OCI-LY3 (cell line): ENCODE results near the gene VWA3B.

ENCODE experiments used
- H2AFZ ChIP-seq: fragments of 200-600, 300-600 bp; shearing (Covaris generic); 2 replicates; pipeline ENCODE4 v1.6.0; 2014; ENCODE audit warnings: antibody characterized with exemption, low read depth, low read length
- H3K27ac ChIP-seq: fragments of 200-600, 300-600 bp; sonication (generic); 2 replicates; pipeline ENCODE4 v1.5.1; 2014; ENCODE audit warnings: mild to moderate bottlenecking, low read length, moderate library complexity, mixed read lengths
- H3K27me3 ChIP-seq: fragments of 200-600, 300-600 bp; sonication (generic); 2 replicates; pipeline ENCODE4 v1.6.1; 2014; ENCODE audit warnings: low read depth, low read length, mixed read lengths
- H3K36me3 ChIP-seq: fragments of 200-600, 300-600 bp; sonication (generic); replicated peaks from 2 replicates; pipeline ENCODE3; 2014; ENCODE audit warnings: low read depth, low read length, mixed read lengths
- H3K4me1 ChIP-seq: fragments of 300-600, 200-600 bp; sonication (generic); 2 replicates; pipeline ENCODE4 v1.6.1; 2014; ENCODE audit warnings: low read length, mixed read lengths
- H3K4me2 ChIP-seq: fragments of 200-600, 300-600 bp; sonication (generic); 2 replicates; pipeline ENCODE4 v1.6.1; 2014; ENCODE audit warnings: low read length, mixed read lengths
- H3K4me3 ChIP-seq: fragments of 300-600, 200-600 bp; sonication (generic); 2 replicates; pipeline ENCODE4 v1.5.1; 2014; ENCODE audit warnings: antibody characterized with exemption, mild to moderate bottlenecking, low read length, moderate library complexity
- H3K79me2 ChIP-seq: fragments of 300-600, 200-600 bp; shearing (Covaris generic); 2 replicates; pipeline ENCODE4 v1.6.1; 2014; ENCODE audit warnings: mild to moderate bottlenecking, low read length, mixed read lengths
- H3K9ac ChIP-seq: fragments of 300-600, 200-600 bp; shearing (Covaris generic); 2 replicates; pipeline ENCODE4 v1.6.0; 2014; ENCODE audit warnings: mild to moderate bottlenecking, low read length, moderate library complexity
- H3K9me3 ChIP-seq: fragments of 200-600, 300-600 bp; shearing (Covaris generic); 2 replicates; pipeline ENCODE4 v1.6.1; 2014; ENCODE audit warnings: low read length, mixed read lengths; ENCODE audit not compliant: insufficient read depth
- H4K20me1 ChIP-seq: fragments of 200-600, 300-600 bp; sonication (generic); 2 replicates; pipeline ENCODE4 v1.6.1; 2016; ENCODE audit warnings: low read length, mixed read lengths; ENCODE audit not compliant: insufficient read depth
- CTCF ChIP-seq: fragments of 200-600, 300-600 bp; sonication (generic); IDR thresholded peaks from 2 replicates; pipeline ENCODE4 v1.5.1; 2014; ENCODE audit warnings: antibody characterized with exemption, low read length, low read depth
- EZH2phosphoT487 ChIP-seq: fragments of 200-600 bp; shearing (Covaris generic); IDR thresholded peaks from 2 replicates; pipeline ENCODE4 v1.6.1; 2018; ENCODE audit warnings: antibody characterized with exemption, mixed run types, low read depth

Gene VWA3B

GRCh38 chr2:98102878-98103277, 15.9 kb downstream of the VWA3B start:
- Histone ChIP-seq H3K4me2 (no peak overlapping the region), H3K36me3 (no peaks in the 10 kb centered on the region), H3K4me1 (peaks cover 13% of the 10 kb centered on the region), H3K9me3 (peaks cover 7% of the 10 kb centered on the region; the same call in 1 of the 2 replicates), H3K79me2 (no peaks in the 10 kb centered on the region), H3K27me3 (no peaks in the 10 kb centered on the region), H3K27ac (no peak overlapping the region), H3K4me3 (no peak overlapping the region), H2AFZ (no peak overlapping the region), H4K20me1 (no peaks in the 10 kb centered on the region), H3K9ac (no peak overlapping the region)
- TF ChIP-seq CTCF (no peak), EZH2phosphoT487 (no peak)

- TF ChIP-seq CTCF (no peak), EZH2phosphoT487 (no peak)
Observed at GRCh38 chr2:98108110-98108509, 21.1 kb downstream of the VWA3B start.

GRCh38 chr2:98110741-98111140, 23.8 kb downstream of the VWA3B start:
- Histone ChIP-seq H4K20me1 (no peaks in the 10 kb centered on the region), H3K4me1 (peaks cover 18% of the 10 kb centered on the region), H3K27ac (no peak overlapping the region), H3K27me3 (no peaks in the 10 kb centered on the region), H3K4me3 (no peak overlapping the region), H3K79me2 (no peaks in the 10 kb centered on the region), H3K4me2 (no peak overlapping the region), H3K36me3 (no peaks in the 10 kb centered on the region), H3K9me3 (peaks cover 3% of the 10 kb centered on the region), H2AFZ (no peak overlapping the region), H3K9ac (no peak overlapping the region)
- no peak for TF ChIP-seq EZH2phosphoT487
- no peak for TF ChIP-seq CTCF

More at GRCh38 chr2:98108110-98108509, 21.1 kb downstream of the VWA3B start:
- Histone ChIP-seq H3K4me1 (peaks cover 18% of the 10 kb centered on the region), H3K9ac (no peak overlapping the region), H3K79me2 (no peaks in the 10 kb centered on the region), H3K4me2 (no peak overlapping the region), H3K27ac (no peak overlapping the region), H3K36me3 (no peaks in the 10 kb centered on the region), H2AFZ (no peak overlapping the region), H3K27me3 (no peaks in the 10 kb centered on the region), H3K4me3 (no peak overlapping the region), H3K9me3 (peaks cover 3% of the 10 kb centered on the region), H4K20me1 (no peaks in the 10 kb centered on the region)

GRCh38 chr2:98114643-98115330, 27.8 kb downstream of the VWA3B start:
- TF ChIP-seq CTCF (no peak), EZH2phosphoT487 (no peak)

More at GRCh38 chr2:98114643-98115330, 27.8 kb downstream of the VWA3B start:
- H3K27ac ChIP-seq, result no peak overlapping the region
- no peak overlapping the region for H3K9ac ChIP-seq
- H3K4me2 ChIP-seq, result no peak overlapping the region
- H2AFZ ChIP-seq, result no peak overlapping the region
- no peaks in the 10 kb centered on the region for H3K4me1 ChIP-seq
- H3K79me2 ChIP-seq, result no peaks in the 10 kb centered on the region
- no peaks in the 10 kb centered on the region for H3K36me3 ChIP-seq
- peaks cover 3% of the 10 kb centered on the region for H3K9me3 ChIP-seq
- H3K4me3 ChIP-seq, result no peak overlapping the region
- H3K27me3 ChIP-seq, result no peaks in the 10 kb centered on the region
- no peaks in the 10 kb centered on the region for H4K20me1 ChIP-seq
